ENCODE results near the gene STUB1. TPM values are rescaled to one million over a fixed set of nuclear protein-coding genes. Genes with fewer than 3 reads are reported as not detected.

Gene STUB1
- total RNA-seq, 1 experiment from 2014 or later = 102 TPM

- Histone ChIP-seq H3K79me2 (ENCODE audit: insufficient read depth, low read length) (no peaks in the 10 kb centered on the region), H3K23me2 (ENCODE audit: insufficient read length, low read depth, low read length, poor library complexity, severe bottlenecking) (peaks cover 4% of the 10 kb centered on the region), H4K20me1 (ENCODE audit: control insufficient read depth, insufficient read depth, insufficient read length) (no peaks in the 10 kb centered on the region), H3K27me3 (ENCODE audit: insufficient read depth, low read length) (peaks cover 55% of the 10 kb centered on the region; the same call in 1 of the 2 replicates), H3K27ac (ENCODE audit: insufficient read length, low read depth, low read length) (no peak overlapping the region), H2BK5ac (ENCODE audit: insufficient read length, low read length) (no peak overlapping the region), H2BK15ac (ENCODE audit: low read depth, low read length) (no peak overlapping the region), H3K14ac (ENCODE audit: insufficient read depth, low read length) (no peak overlapping the region), H3T11ph (ENCODE audit: low read length) (no peak overlapping the region), H3K4ac (ENCODE audit: low read depth, low read length) (no peak overlapping the region), H3K4me2 (ENCODE audit: insufficient read depth, insufficient read length, low read length) (no peak overlapping the region), H3K56ac (ENCODE audit: insufficient read length, low read depth, low read length) (no peak overlapping the region), H4K8ac (replicated peaks; ENCODE audit: insufficient read length, low read depth, low read length) (no peak overlapping the region), H2BK20ac (ENCODE audit: low read depth, low read length, poor library complexity, severe bottlenecking) (no peak overlapping the region), H4K91ac (ENCODE audit: insufficient read length, low read depth, low read length) (no peak overlapping the region), H3K4me1 (ENCODE audit: insufficient read depth, low read length) (no peaks in the 10 kb centered on the region), H4K5ac (ENCODE audit: insufficient read length, low read depth, low read length) (no peak overlapping the region), H3K23ac (ENCODE audit: insufficient read length, low read depth, low read length) (no peak overlapping the region), H2AK5ac (ENCODE audit: insufficient read length, low read length) (no peak overlapping the region), H3K9ac (ENCODE audit: extremely low read depth, insufficient read length, low read length) (no peak overlapping the region), H2AFZ (ENCODE audit: low read length) (no peak overlapping the region), H3K18ac (ENCODE audit: insufficient read length, low read depth, low read length) (no peak overlapping the region), H2BK120ac (ENCODE audit: low read depth, low read length, poor library complexity, severe bottlenecking) (no peak overlapping the region), H3K9me3 (ENCODE audit: control insufficient read depth, low read depth, low read length) (no peaks in the 10 kb centered on the region), H3K79me1 (ENCODE audit: insufficient read depth, low read depth, low read length, poor library complexity, severe bottlenecking) (no peaks in the 10 kb centered on the region), H2BK12ac (ENCODE audit: insufficient read length, low read depth, low read length) (no peak overlapping the region)
- no peak overlapping the region for H3K27ac Mint-ChIP-seq
- TF ChIP-seq CTCF (conservative IDR thresholded peaks at IDR 0.05) = no peak
- no CpG with 5 or more reads among the region's 50 CpGs for WGBS (ENCODE audit: extremely low coverage, insufficient read length, low lambda C conversion rate)
- peaks cover 88% of the 10 kb centered on the region for H3K27me3 Mint-ChIP-seq (ENCODE audit: low read depth)
- peaks cover 0 to 2% of the 10 kb centered on the region in 2 experiments; a peak in 1 of 5 replicates for H3K9me3 Mint-ChIP-seq
- H3K4me1 Mint-ChIP-seq = peaks cover 0 to 7% of the 10 kb centered on the region in 2 experiments; a peak in 1 of 4 replicates
- peaks cover 0 to 3% (median 0%) of the 10 kb centered on the region in 3 experiments; a peak in 2 of 7 replicates for H3K36me3 Mint-ChIP-seq (ENCODE audit: insufficient read depth in 1 of 3, low read depth in 3 of 3)
- no peak for DNase-seq
- peak overlapping the region; percentile 40 to 63; a peak in 4 of 5 replicates for H3K4me3 Mint-ChIP-seq
Measured at GRCh38 chr16:704552-705380, 24.6 kb downstream of the STUB1 start.

All from H9 (cell line).